ENCODE results near the gene GNB3. TPM values are rescaled to one million over a fixed set of nuclear protein-coding genes. Genes with fewer than 3 reads are reported as not detected.

The GNB3 gene
- 0.10 and 0.72 TPM in 2 replicates for total RNA-seq (2014; rRNA removed; shearing (Covaris generic))

DNA sequence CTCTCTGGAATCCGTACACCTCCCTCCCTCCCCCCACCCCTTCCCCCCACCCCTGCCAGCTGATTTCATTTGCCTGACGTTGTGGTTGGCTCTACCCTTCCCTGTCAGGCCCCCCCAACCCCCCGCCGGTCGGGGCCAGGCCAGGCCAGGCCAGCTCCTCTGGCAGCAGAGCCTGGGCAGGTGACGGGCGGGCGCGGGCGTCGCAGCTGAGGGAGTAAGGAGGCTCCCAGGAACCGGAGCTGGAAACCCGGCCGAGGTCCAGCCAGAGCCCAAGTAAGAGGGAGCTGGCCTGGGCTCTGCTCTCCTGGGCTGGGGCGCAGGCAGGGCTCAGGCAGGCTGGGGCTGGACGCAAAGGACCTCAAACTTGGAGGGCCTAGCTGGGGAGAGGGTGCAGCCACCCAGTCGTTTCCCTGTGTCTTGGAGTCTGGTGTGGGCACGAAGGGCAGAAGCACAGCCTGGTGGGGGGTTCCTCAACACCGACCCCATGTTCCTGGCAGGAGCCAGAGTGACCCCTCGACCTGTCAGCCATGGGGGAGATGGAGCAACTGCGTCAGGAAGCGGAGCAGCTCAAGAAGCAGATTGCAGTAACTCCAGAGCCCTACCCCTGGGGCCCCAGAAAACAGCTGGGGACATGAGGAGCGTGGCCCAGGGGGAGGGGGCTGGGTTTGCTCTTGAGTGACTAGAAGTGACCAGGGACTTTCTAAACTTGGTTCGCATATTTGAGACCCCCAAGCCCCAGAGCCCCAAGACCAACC lies at the start of gene GNB3:
Gene GNB3 (plus strand): TSS at position 165 of the 755 bp plus-strand sequence. CDS start 363 bp downstream, at position 528.
- no peak for DNase-seq (ENCODE audit: low read depth)

DNA sequence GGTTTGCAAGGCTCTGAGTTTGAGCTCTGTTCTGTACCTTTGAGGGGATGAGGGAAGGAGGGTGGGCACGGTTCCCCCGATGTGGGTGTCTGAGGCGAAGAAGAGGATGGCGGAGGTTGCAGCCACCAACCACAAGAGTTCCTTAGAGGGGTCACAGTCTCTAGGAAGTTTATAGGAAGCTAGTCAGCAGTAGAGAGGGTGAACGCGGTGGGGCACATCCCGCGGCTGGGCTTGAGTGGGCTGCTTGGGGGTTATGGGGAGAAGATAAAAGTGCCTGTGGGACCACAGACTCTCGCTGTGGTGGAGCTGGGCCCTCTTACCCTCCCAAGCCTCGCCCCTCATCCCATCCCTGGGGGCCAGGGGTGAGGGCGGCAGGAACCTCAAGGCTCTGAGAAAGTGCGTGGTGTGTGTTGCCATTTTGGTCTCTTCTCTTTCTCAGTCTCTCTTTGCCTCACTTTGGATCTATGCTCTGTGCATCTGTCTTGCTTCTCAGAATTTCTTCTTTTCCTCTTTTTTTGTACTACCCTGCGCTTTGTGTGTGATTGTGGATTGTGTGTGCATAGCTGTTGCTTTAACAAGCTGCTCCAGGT lies 48.7 kb upstream of the GNB3 start:
- no peak for DNase-seq (ENCODE audit: low read depth)

DNA sequence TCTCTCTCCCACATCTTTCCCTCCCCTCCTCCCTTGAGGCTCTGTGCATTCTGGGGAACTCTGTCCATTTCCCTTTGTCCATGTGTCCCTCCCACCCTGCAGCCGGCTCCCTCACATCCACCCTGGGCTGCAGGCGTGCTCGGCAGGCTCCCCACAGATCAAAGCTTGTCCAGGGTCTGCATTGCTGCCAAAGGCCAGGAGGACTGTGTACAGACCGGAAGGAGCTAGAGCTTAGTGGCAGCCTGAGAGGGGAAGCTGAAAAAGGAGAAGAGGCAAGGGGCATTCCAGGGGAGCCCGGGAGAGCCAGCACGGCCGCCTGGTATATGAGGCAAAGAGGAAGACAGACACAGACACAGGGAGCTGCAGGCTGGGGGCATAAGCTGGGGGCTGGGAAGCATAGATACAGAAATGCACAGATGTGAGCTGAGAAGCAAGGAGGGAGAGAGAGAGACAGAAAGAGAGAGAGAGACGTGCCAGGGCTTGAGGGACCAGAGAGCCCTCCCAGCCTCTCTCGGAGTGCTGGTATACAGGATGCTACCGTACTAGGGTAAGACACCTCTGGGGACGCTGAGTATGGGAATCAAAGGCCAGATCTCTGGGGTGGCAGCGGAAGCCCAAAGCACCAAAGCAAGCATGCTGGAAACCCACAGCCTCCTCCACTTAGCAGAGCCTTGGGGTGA lies 48.1 kb upstream of the GNB3 start:
- no peak for DNase-seq (ENCODE audit: low read depth)

DNA sequence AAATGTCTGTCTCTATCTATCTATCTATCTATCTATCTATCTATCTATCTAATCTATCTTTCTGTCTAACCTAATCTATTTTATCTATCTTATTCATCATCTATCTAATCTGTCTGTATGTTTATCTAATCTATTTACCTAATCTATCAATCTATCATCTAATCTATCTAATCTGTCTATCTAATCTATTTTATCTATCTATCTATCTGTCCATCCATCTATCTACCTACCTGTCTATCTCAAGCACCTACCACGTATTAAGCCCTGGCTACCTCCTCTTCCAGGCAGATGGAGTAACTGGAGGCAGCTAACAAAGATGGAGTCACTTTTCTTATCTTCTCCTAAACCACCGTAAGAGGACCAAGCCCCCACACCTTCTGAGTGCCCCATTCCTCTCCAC lies 45.6 kb upstream of the GNB3 start:
- no peak for DNase-seq (ENCODE audit: low read depth)

DNA sequence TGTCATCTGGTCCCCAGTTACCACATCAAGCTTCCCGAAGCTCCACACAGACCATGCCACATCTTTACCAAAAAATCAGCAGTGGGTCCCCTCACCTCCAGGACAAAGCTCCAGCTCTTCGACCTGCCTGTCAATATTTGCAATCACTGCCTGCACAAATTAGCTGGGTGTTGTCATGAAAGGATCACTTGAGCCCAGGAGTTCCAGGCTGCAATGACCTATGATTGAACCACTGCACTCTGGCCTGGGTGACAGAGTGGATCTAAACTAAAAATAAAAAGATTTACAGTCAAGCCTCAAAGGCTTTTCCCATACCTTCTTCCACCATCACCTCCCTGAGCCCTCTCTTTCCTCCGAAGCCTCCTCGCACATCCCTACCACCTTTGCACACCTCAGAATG lies 44.1 kb upstream of the GNB3 start:
- no peak for DNase-seq (ENCODE audit: low read depth)

DNA sequence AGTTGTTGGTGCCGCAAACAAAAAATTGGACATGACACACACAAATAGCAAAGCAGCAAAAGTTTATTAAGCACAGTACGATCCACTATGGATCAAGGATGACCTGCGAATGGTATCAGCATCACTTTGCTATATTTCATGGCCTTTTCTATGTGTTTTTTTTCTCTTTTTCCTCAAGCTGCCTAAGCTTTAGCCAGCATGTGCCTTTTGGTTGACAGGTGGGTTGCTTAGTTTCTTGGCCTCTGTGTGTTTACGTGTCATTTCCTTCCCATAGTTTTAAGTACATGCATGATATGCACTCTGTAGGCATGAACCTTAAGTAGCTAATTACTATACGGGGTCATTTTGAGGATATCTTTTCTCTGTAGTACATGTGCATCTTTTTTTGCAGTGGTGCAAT lies 41.6 kb upstream of the GNB3 start:
- no peak for DNase-seq (ENCODE audit: low read depth)

DNA sequence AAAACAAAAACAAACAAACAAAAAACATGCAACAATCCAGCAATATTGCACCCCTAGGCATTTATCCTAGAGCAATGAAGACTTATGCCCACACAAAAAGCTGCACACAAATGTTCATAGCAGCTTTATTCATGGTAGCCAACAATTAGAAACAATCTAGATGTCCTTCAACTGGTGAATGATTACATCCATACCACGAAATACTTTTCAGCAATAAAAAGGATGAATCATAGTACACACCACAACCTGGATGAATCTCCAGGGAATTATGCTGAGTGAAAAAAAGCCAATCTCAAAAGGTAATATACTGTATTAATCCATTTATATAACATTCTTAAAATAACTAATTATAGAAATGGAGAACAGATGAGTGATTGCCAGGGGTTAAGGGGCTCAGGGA lies 33.6 kb upstream of the GNB3 start:
- DNase-seq (ENCODE audit: low read depth): no peak

DNA sequence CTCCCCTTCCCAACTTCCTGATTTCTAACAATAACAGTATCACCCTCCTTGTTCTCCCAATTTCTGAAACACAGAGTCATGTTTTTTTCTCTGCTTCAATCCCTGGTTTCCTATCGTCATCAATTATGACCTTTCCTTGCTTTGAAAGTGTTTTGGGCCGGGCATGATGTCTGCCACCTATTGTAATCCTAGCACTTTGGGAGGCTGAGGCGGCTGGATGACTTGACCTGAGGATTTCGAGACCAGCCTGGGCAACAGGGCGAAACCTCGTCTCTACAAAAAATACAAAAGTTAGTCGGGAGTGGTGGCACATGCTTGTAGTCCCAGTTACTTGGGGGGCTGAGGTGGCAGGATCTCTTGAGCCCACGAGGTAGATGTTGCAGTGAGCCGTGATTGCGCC lies 31.7 kb upstream of the GNB3 start:
- no peak for DNase-seq (ENCODE audit: low read depth)

DNA sequence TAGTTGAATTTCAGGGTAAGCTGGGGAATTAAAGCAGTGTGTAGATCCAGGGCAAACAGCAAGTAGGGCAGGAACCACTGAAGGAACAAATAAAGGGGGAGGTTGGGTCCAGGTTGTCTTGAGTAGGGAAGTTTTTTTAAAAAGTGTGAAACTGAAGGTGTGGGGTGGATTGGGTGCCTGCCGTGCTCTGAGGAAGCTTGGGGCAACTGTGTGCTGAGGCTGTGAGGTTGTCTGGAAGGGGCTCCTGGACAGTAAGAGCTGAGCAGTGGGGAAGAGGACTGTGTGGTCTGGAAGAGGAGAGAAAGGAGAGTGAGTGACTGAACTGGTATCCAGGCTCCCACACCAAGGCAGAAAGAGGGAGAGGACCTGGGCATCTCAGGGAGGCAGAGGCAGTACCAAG lies 30.0 kb upstream of the GNB3 start:
- DNase-seq (ENCODE audit: low read depth): no peak

DNA sequence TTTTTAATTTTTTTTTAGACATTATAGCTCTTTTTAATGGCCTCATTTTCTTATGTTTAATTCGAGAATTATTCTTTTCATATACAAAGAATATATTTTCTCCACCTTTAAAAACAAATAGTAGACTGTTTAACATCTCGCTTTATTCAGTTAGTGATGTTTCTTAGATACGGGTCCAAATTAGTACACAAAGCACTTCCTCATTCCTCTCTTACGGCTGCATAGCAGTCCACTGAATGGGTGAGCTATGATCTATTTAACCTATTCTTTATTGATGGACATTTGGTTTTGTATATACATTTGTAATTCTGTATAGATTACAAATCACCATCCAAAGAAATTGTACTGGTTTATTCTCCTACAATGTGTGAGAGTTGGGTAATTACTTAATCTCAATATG lies 27.4 kb upstream of the GNB3 start:
- no peak for DNase-seq (ENCODE audit: low read depth)

DNA sequence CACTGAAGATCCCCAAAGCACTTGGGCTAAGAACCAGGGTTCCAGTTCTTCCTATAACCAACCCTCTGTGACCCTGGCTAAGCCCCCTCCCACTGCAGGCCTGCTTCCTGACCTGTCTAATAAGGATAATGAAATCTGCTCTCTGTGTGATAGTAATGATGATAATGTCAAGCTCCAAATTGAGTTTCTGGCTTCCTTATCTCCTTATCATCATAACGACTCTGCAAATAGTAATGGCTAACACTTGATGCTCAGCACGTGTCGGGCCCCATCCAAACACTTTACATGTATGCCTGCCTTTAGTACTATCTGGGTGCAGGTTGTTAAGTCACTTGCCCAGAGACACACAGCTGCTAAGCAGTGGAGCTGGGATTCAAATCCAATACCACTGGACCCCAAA lies 24.1 kb upstream of the GNB3 start:
- DNase-seq (ENCODE audit: low read depth): no peak

DNA sequence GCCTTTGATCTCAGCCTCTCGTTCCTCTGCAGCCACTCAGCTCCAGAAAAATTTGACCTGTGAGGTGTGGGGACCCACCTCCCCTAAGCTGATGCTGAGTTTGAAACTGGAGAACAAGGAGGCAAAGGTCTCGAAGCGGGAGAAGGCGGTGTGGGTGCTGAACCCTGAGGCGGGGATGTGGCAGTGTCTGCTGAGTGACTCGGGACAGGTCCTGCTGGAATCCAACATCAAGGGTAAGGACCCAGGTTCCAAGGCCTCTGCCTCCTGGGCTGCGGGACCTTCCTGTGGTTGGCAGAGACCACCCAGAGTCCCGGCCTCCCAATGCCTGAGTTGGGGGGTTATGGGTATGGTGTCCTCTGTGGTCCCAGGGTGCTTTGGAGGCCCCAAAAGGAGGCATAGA lies 23.6 kb upstream of the GNB3 start:
- DNase-seq (ENCODE audit: low read depth): no peak

DNA sequence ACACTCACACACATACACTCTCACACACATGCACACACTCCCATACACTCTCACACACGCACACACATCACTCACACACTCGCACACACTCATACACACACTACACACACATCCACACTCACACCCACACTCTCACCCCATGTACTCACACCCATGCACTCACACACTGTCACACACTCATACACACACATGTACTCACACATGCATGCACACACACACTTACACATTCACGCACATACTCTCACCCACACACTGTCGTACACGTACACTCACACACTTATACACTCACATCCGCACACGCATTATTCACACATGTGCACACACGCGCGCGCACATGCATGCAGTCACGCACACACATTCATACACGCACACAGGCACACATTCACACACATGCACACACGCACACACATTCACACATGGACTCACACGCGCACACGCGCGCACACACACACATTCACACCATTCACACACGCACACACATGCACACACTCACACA lies 23.0 kb upstream of the GNB3 start:
- DNase-seq (ENCODE audit: low read depth): no peak

DNA sequence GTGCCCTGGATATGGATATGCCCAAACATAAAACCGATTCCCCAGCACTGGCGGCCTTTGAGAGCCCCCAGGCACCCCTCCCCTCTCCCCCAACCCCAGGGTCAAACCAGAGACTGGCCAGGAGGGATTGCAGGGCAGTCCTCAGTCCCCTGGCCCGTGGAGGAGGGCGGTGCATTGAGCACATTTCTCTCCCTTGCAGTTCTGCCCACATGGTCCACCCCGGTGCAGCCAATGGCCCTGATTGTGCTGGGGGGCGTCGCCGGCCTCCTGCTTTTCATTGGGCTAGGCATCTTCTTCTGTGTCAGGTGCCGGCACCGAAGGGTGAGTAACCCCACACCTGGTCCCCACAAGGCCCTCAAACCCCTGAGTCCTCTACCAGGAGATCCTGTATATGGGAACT lies 22.5 kb upstream of the GNB3 start:
- no peak for DNase-seq (ENCODE audit: low read depth)

DNA sequence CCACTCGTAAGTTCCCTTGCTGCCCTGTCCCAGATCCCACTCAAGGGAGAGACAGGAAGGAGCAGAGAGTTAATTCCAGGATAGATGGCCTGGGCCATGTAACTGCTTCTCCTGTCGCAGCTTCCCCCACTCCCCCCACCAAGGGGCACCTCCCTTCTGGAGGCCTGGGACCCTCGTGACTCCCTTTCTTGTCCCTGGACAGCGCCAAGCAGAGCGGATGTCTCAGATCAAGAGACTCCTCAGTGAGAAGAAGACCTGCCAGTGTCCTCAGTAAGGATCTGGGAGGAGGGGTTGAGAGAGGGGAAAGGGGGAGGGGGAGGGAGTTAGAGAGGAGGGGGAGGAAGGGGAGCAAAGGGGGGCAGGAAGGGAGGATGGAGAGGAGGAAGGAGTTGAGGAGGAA lies 22.1 kb upstream of the GNB3 start:
- no peak for DNase-seq (ENCODE audit: low read depth)

DNA sequence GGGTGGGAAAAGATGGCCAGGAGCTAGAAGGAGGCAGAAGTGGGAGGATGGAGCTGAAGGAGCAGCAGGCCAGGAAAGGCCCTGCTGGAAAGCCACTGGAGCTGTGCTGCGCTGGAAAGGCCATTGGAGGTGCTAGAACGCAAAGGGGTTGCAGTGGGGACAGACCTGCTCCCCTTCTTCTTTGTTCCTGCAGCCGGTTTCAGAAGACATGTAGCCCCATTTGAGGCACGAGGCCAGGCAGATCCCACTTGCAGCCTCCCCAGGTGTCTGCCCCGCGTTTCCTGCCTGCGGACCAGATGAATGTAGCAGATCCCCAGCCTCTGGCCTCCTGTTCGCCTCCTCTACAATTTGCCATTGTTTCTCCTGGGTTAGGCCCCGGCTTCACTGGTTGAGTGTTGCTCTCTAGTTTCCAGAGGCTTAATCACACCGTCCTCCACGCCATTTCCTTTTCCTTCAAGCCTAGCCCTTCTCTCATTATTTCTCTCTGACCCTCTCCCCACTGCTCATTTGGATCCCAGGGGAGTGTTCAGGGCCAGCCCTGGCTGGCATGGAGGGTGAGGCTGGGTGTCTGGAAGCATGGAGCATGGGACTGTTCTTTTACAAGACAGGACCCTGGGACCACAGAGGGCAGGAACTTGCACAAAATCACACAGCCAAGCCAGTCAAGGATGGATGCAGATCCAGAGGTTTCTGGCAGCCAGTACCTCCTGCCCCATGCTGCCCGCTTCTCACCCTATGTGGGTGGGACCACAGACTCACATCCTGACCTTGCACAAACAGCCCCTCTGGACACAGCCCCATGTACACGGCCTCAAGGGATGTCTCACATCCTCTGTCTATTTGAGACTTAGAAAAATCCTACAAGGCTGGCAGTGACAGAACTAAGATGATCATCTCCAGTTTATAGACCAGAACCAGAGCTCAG lies 21.4 kb upstream of the GNB3 start:
- DNase-seq (ENCODE audit: low read depth): no peak

DNA sequence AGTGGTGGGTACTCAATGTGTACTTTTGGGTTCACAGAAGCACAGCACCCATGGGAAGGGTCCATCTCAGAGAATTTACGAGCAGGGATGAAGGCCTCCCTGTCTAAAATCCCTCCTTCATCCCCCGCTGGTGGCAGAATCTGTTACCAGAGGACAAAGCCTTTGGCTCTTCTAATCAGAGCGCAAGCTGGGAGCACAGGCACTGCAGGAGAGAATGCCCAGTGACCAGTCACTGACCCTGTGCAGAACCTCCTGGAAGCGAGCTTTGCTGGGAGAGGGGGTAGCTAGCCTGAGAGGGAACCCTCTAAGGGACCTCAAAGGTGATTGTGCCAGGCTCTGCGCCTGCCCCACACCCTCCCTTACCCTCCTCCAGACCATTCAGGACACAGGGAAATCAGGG lies 20.6 kb upstream of the GNB3 start:
- DNase-seq (ENCODE audit: low read depth): no peak

DNA sequence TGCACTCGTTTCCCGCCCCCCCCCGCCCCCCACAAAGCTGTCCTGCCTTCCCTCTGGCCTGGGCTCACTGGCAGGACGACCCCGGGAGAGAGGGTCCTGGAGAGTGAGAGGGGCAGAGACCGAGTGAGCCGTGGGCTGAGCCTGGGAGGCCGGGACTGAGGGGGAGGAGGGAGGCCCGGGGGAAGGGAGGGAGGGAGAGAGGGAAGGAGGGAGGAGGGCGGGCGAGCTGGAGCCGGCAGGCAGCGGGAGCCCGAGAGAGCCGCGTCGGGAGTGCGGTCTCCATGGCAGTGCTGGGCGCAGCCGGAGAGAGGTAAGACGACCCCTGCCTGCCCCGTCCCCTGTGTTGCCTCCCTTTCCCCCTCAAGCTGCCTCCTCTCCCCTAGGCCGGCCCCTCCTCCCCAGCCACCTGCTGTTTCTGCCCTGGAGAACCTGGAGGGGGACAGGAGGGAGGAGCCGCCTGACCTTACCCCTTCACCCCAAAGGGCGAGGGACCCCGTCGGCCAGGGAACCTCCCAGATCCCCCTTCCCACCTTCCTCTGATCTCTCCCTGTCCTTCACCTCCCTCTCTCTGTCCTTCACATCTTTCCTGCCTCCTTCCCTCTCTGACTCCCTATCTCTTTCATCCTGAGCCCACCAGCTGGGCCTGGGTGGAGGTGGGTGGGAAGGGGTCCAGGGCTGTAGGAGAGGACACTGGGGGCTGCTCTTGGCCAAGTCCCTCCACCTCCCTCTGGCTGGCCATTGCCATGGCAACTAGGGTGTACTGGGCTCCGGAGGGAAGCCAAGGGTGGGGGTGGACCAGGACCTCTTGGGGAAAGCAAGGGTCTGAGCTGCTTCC lies 18.9 kb upstream of the GNB3 start, which contains the start of gene GPR162:
Gene GPR162 (plus strand): TSS at position 231 of the 835 bp plus-strand sequence. CDS start 2,078 bp downstream, outside the sequence.
- DNase-seq (ENCODE audit: low read depth): peak; percentile 43

DNA sequence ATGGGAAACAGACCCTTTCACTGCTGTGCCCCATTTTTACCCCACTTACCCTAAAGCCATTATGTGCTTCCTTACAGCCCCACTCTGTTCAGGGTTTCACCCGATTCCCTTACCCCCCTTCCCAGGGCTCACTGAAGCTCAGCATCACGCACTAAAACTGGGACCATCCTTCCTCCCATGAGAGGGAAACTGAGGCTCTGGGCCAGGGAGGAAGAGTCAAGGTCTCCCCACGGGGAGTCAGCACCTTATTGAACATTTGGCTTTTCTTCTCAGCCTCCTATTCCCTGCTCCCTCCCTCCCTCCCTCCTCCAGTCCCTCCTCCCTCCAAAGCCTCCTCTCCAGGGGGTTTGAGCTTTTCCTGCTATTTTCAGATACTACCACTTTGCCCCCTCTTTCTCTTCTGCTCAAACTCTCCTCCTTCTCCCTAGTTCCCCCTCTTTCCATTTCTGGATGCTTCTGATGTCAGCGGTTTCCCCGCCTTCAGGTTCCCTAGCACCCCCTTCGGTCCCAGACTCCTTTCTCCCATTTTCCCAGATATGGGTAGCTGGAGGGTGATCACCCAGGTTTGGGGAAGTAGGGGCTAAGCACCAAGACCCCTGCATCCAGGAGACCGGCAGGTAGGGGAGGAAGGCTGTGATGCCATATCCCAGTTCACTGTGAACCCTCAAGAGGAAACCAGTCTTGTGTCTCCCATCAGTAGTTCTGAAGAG lies 18.1 kb upstream of the GNB3 start:
- no peak for DNase-seq (ENCODE audit: low read depth)

Measured in RPMI7951 (cell line).